Measurements from ENCODE around the gene ZSWIM9.
A peak's percentile ranks its signal among the peaks of the same experiment; 100 is the strongest.

Gene ZSWIM9

DNA sequence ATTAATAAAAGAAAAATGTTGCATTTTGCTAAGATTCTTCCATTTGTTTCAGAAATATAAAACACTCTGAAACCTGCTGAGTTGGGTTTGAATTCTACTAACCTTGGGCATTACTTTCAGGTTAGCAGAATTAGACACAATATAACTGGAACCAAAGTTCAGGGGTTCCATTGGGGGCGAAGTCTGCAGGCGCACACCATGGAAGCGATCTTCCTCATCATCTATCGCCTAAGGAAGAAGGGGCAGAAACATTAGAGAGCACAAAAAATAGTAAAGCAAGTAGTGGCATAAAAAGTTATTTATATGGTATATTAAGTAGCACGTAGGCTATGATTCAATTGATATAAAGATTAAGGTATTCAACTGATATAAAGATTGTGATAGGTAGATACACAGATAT lies 51.1 kb downstream of the ZSWIM9 start:
- no peak for DNase-seq

GRCh38 chr19:48230555-48231129 lies 60.2 kb downstream of the ZSWIM9 start:
- DNase-seq = peak; percentile 48

DNA sequence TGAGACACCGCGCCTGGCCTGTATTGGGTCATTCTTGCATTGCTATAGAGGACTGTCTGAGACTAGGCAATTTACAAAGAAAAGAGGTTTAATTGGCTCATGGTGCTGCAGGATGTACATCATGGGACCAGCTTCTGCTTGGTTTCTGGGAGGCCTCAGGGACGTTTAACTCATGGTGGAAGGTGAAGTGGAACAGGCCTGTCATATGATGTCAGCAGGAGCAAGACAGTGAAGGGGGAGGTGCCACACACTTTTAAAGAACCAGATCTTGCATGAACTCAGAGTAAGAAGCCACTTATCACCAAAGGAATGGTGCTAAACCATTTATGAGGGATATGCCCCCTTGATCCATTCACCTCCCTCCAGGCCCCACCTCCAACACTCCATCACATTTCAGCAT lies 66.6 kb downstream of the ZSWIM9 start:
- DNase-seq = no peak

GRCh38 chr19:48239120-48239519 lies 68.6 kb downstream of the ZSWIM9 start:
- no peak for DNase-seq

DNA sequence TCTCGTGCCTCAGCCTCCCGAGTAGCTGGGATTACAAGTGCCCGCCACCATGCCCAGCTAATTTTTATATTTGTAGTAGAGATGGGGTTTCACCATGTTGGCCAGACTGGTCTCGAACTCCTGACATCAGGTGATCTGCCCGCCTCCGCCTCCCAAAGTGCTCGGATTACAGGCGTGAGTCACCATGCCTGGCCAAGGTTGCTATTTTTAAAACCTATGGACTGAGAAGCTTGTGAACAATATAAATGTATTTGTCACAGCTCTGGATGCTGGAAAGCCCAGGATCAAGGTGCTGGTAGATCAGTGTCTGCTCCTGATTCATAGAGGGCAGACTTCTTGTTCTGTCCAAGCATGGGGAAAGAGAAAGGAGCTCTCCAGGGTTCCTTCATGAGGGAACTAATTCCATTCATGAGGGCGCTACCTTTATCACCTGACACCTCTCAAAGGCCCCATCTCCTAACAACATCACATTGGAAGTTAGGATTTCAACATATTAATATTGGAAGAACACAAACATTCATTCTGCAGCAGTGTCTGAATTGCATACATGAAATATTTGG lies 69.2 kb downstream of the ZSWIM9 start:
- no peak for DNase-seq

DNA sequence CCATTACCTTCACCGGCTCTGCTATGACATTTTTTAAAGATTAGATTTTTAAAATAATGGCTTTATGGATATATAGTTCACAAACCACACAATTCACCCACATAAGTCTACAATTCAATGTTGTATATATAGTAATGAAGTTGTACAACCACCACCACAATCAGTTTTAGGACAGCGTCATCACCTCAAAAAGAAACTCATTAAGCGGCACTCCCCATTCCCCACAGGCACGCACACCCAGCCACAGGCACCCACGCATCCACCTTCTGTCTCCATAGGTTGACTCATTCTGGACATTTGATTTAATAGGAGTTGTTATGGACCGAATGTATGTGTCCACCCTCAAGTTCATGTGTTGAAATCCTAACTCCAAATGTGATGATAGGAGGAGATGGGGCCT lies 71.3 kb downstream of the ZSWIM9 start:
- DNase-seq = peak; percentile 41

GRCh38 chr19:48244281-48244680 lies 73.8 kb downstream of the ZSWIM9 start:
- peak; percentile 81 for DNase-seq

GRCh38 chr19:48246101-48246500 lies 75.6 kb downstream of the ZSWIM9 start:
- no peak for DNase-seq

DNA sequence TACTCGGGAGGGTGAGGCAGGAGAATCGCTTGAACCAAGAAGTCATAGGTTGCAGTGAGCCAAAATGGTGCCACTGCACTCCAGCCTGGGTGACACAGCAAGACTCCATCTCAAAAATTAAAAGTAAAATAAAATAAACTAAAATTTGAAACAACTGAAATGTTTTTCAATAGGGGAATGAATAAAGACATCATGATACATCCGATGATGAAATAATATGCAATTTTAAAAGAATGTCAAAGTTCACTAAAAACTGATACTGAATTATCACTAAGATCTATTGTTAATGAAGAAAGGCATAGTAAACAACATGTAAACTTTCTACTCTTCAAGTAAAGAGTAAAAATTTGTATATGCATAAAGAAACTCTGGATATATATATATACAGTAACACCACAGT lies 76.7 kb downstream of the ZSWIM9 start:
- no peak for DNase-seq
